HG02623 (cell line): Measurements from ENCODE around the gene CASP12.
A peak's percentile ranks its signal among the peaks of the same experiment; 100 is the strongest.
"Not testable (repeated sequence)": the region's sequence is repeated elsewhere in the genome, so short reads cannot be mapped to it uniquely, and the experiment has no call there.

Experiments used
- ATAC-seq: cut with Tn5 transposase; IDR thresholded peaks from one replicate; pipeline ENCODE4 v1.9.1; 2021; ENCODE audit warnings: moderate library complexity; ENCODE audit not compliant: unreplicated experiment

Gene CASP12

GRCh38 chr11:104897891-104898684, at the start of gene CASP12:
Gene CASP12, minus strand, starts transcription at chr11:104898460.
- ATAC-seq, result no peak

GRCh38 chr11:104946907-104947306, 48.6 kb upstream of the CASP12 start:
- ATAC-seq, result peak; percentile 90

GRCh38 chr11:104944076-104944475, 45.8 kb upstream of the CASP12 start:
- no peak for ATAC-seq

GRCh38 chr11:104943561-104943960, 45.3 kb upstream of the CASP12 start:
- no peak for ATAC-seq

- no peak for ATAC-seq
Observed at GRCh38 chr11:104934594-104934993, 36.3 kb upstream of the CASP12 start.

- not testable (repeated sequence) for ATAC-seq
Observed at GRCh38 chr11:104934073-104934472, 35.8 kb upstream of the CASP12 start.

- no peak for ATAC-seq
Observed at GRCh38 chr11:104928811-104929210, 30.6 kb upstream of the CASP12 start.

GRCh38 chr11:104926771-104927611, 28.7 kb upstream of the CASP12 start:
- no peak for ATAC-seq

GRCh38 chr11:104925850-104926249, 27.6 kb upstream of the CASP12 start:
- no peak for ATAC-seq

- ATAC-seq, result peak; percentile 55
Observed at GRCh38 chr11:104918113-104918824, 20.0 kb upstream of the CASP12 start.

- peak; percentile 18 for ATAC-seq
Observed at GRCh38 chr11:104917271-104918112, 19.2 kb upstream of the CASP12 start.

- ATAC-seq, result no peak
Observed at GRCh38 chr11:104916442-104916841, 18.2 kb upstream of the CASP12 start.

- ATAC-seq, result no peak
Observed at GRCh38 chr11:104912102-104912501, 13.8 kb upstream of the CASP12 start.

GRCh38 chr11:104908186-104908531, 9.9 kb upstream of the CASP12 start:
- no peak for ATAC-seq

GRCh38 chr11:104907521-104908185, 9.4 kb upstream of the CASP12 start:
- peak; percentile 89 for ATAC-seq

- no peak for ATAC-seq
Observed at GRCh38 chr11:104905271-104905670, 7.0 kb upstream of the CASP12 start.

GRCh38 chr11:104899226-104899625, 966 bp upstream of the CASP12 start:
- ATAC-seq, result no peak

- ATAC-seq, result no peak
Observed at GRCh38 chr11:104898685-104899013, 389 bp upstream of the CASP12 start.

- ATAC-seq, result no peak
Observed at GRCh38 chr11:104895634-104896033, 2.6 kb downstream of the CASP12 start.

GRCh38 chr11:104893876-104894275, 4.4 kb downstream of the CASP12 start:
- no peak for ATAC-seq
